GM12878 (cell line): ENCODE results near the gene ACER3. TPM values are rescaled to one million over a fixed set of nuclear protein-coding genes. Genes with fewer than 3 reads are reported as not detected.

ENCODE experiments used
- ATAC-seq: fragments of 200-7000 bp; cut with Tn5 transposase; 3 replicates; pipeline ENCODE4 v1.9.1; 2020; ENCODE audit warnings: mild to moderate bottlenecking, moderate library complexity
- BruUV-seq: library from RNA; stranded (reverse); fragments of 400-500 nt; replicated peaks from 2 replicates; lab custom pipeline; 2021; lab: Mats Ljungman, UMichigan
- CTCF ChIA-PET: fragments of 300-600 bp; sonication (Branson Sonifier 250); formaldehyde crosslinking; extraction: SDS; loops from one replicate; lab custom pipeline; 2021; ENCODE audit warnings: inconsistent platforms; lab: Yijun Ruan, JAX
- POLR2A ChIA-PET: fragments of 350-600 bp; formaldehyde crosslinking; extraction: SDS; loops from one replicate; lab custom pipeline; 2021; ENCODE audit warnings: inconsistent platforms; lab: Charles Lee
- RAD21 ChIA-PET: fragments of 300-600 bp; sonication (Branson Sonifier 250); formaldehyde crosslinking; loops from one replicate; lab custom pipeline; 2023; ENCODE audit warnings: antibody characterized with exemption; ENCODE audit not compliant: unreplicated experiment; lab: Charles Lee
- SMC1A ChIA-PET: fragments of 300-600 bp; sonication (Branson Sonifier 250); formaldehyde crosslinking; loops from one replicate; lab custom pipeline; 2023; ENCODE audit not compliant: unreplicated experiment, uncharacterized antibody; lab: Charles Lee
- DNase-seq: peaks from one replicate; pipeline ENCODE4 v3.0.0-alpha.2; 2011; ENCODE audit warnings: low read depth, low spot score
- FAIRE-seq: peaks from 3 replicates; lab custom pipeline; 2011; peaks lifted over from hg19 to GRCh38; lab: Jason Lieb, UNC
- H2AFZ ChIP-seq: 2 replicates; pipeline ENCODE4 v1.6.0; 2011; ENCODE audit warnings: low read depth, low read length, control low read depth; ENCODE audit not compliant: control insufficient read depth
- H3K27ac ChIP-seq: 2 replicates; pipeline ENCODE4 v1.5.1; 2011; ENCODE audit warnings: control low read depth; ENCODE audit not compliant: control insufficient read depth, insufficient read depth
- H3K27me3 ChIP-seq, 2 experiments: replicated peaks in 1 of 2; 2 replicates each; pipeline versions ENCODE4 v1.6.0 to v1.6.1; 2011; ENCODE audit warnings: low read length in 1 of 2; ENCODE audit not compliant: control insufficient read depth in 2 of 2, insufficient read depth in 2 of 2
- H3K36me3 ChIP-seq, 2 experiments: 2 replicates each; pipeline ENCODE4 v1.5.1; 2011; ENCODE audit warnings: low read length in 1 of 2; ENCODE audit not compliant: control insufficient read depth in 2 of 2, insufficient read depth in 2 of 2
- H3K4me1 ChIP-seq: 2 replicates; pipeline ENCODE4 v1.6.1; 2011; ENCODE audit warnings: mild to moderate bottlenecking, low read length, moderate library complexity, mixed read lengths; ENCODE audit not compliant: control insufficient read depth, insufficient read depth
- H3K4me2 ChIP-seq: 2 replicates; pipeline ENCODE4 v1.6.0; 2011; ENCODE audit warnings: control low read depth; ENCODE audit not compliant: control insufficient read depth, insufficient read depth
- H3K4me3 ChIP-seq: fragments of 200-600 bp; sonication (generic); 2 replicates; pipeline ENCODE4 v1.5.1; 2016
- H3K79me2 ChIP-seq: 2 replicates; pipeline ENCODE4 v1.6.0; 2011; ENCODE audit warnings: low read length; ENCODE audit not compliant: control insufficient read depth, insufficient read depth
- H3K9ac ChIP-seq: 2 replicates; pipeline ENCODE4 v1.8.0; 2011; ENCODE audit warnings: low read length, control low read depth, mixed read lengths; ENCODE audit not compliant: control insufficient read depth, insufficient read depth
- H3K9me3 ChIP-seq: replicated peaks from 3 replicates; pipeline ENCODE4 v1.5.1; 2011; ENCODE audit warnings: mild to moderate bottlenecking, low read length; ENCODE audit not compliant: control insufficient read depth, insufficient read depth
- H4K20me1 ChIP-seq: 2 replicates; pipeline ENCODE4 v1.6.0; 2011; ENCODE audit not compliant: control insufficient read depth, insufficient read depth
- ATF7 ChIP-seq: fragments of 450-650 bp; IDR thresholded peaks from 2 replicates; pipeline ENCODE4 v1.6.1; 2016; ENCODE audit warnings: low read depth, mild to moderate bottlenecking
- BHLHE40 ChIP-seq, 2 experiments: fragments of 450-650 bp in 1 of 2; IDR thresholded peaks; 2 replicates each; pipeline ENCODE4 v1.6.1; 2011 to 2017; ENCODE audit warnings: low read depth in 2 of 2, borderline replicate concordance in 1 of 2, improper control_type of control experiment in 1 of 2, low read length in 1 of 2, mild to moderate bottlenecking in 1 of 2
- RAD51 ChIP-seq: fragments of 450-650 bp; IDR thresholded peaks from 2 replicates; pipeline ENCODE4 v1.6.1; 2016; ENCODE audit warnings: moderate library complexity, mild to moderate bottlenecking, inconsistent platforms
- WGBS: methylation state at CpG from one replicate; pipeline ENCODE4 v1.1.6; 2016; ENCODE audit warnings: low lambda C conversion rate; ENCODE audit not compliant: insufficient replicate concordance, insufficient coverage; ENCODE audit errors: missing lambda C conversion rate; 5-methylcytosine and 5-hydroxymethylcytosine counted together
- in situ Hi-C: fragments of 300-500 bp; cut with MboI; formaldehyde crosslinking; loops from 9 replicates; pipeline ENCODE4 v1.14.3; 2018; ENCODE audit warnings: mixed read lengths
- intact Hi-C: fragments of 100-400 bp; cut with micrococcal nuclease; formaldehyde crosslinking; loops from one replicate; pipeline ENCODE4 v1.14.2; 2022; ENCODE audit not compliant: unreplicated experiment
- polyA plus RNA-seq, 11 experiments: library from polyadenylated mRNA; depleted of rRNA in 4 of 11; unstranded in 6 of 11; stranded (reverse) in 5 of 11; fragments of >200 nt; fragmentation: Nextera tagmentation in 4 of 11; fragmentation: Illumina TruSeq in 1 of 11; extraction: Ambion mirVana in 4 of 11; extraction: Trizol in 1 of 11; gene quantifications; 1 replicate in 1 of 11; 2 replicates in 10 of 11; pipeline versions ENCODE4 v1.2.1 to v1.2.3, GENCODE V29; 2011 to 2016; ENCODE audit warnings: inconsistent platforms in 2 of 11, missing spikeins in 2 of 11, low read depth in 1 of 11
- total RNA-seq, 4 experiments: library from RNA; depleted of rRNA in 3 of 4; stranded (reverse); fragments of >200 nt in 3 of 4; fragmentation: Illumina TruSeq in 1 of 4; extraction: Trizol in 1 of 4; gene quantifications; 2 replicates each; pipeline versions ENCODE4 v1.2.1 to v1.2.3, GENCODE V29; 2013 to 2021
- TF ChIP-seq, protein P1 (sequence below): fragments of 450-650 bp; IDR thresholded peaks from 2 replicates; pipeline ENCODE4 v1.6.1; 2017; ENCODE audit warnings: low read depth, mild to moderate bottlenecking, moderate library complexity

Gene ACER3
- total and polyA plus RNA-seq, 10 of the 15 experiments (the other 5 are each of a cell fraction or from before 2014, with no cell fraction given) = 2.8 to 17.4 (median 10.3) TPM

DNA sequence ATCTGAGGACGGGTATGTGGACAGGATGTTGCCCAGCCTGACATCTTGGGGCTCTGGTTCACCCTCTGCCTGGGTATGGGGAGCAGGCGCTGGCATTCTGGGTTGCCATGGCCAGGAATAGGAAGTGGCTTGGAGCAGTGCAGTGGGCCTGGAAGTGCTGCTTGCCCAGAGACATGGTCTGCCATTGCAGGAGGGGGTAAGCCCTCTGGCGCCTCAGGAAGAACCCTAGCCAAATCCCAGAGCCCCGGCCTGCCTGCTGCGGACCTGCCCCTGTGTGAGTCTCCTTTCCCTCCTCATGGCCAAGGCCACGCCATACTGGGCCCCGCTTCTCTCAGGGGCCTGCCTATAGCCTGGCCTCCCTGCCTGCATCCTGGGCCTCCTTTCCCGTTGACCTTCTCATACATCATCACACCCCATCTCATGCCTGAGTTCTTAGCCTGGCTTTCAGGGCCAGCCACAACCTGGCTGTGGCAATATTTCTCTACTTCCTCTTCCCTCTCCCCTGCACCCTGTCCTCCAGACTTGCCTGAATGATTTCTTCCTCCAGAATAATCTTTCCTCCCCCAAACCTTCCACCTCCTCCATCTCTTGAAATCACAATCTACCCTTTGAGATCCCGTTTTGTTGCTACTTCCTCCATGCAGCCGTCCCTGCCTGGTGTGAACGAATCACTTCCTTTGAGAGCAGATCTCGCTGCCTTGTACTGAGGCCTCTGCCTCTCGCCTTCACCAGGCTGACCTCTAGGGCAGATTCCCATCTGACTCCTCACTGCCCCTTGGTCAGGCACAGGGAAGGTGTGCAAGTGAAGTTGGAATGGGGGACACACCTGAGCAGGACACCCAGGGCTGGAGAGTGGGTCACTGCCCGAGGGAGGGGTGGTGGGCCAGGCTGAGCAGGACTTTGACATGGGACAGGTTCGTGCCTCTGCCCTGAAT, 211.2 kb downstream of the ACER3 start:
- POLR2A ChIA-PET = no interaction called here
- Histone ChIP-seq H3K9me3 (no peaks in the 10 kb centered on the region), H3K4me1 (no peaks in the 10 kb centered on the region), H3K27ac (no peak overlapping the region), H4K20me1 (no peaks in the 10 kb centered on the region), H3K36me3 (no peaks in the 10 kb centered on the region), H3K9ac (no peak overlapping the region), H3K79me2 (no peaks in the 10 kb centered on the region)
- SMC1A ChIA-PET = no interaction called here
- RAD21 ChIA-PET = no interaction called here
- intact Hi-C loops = no loop called here
- DNase-seq (no peak), ATAC-seq (no peak), FAIRE-seq (no peak)
- BruUV-seq = no TSS peak
- WGBS = 34% methylated on average over 15 of the region's 15 CpGs
- in situ Hi-C loops = no loop called here
- TF ChIP-seq, protein P1, sequence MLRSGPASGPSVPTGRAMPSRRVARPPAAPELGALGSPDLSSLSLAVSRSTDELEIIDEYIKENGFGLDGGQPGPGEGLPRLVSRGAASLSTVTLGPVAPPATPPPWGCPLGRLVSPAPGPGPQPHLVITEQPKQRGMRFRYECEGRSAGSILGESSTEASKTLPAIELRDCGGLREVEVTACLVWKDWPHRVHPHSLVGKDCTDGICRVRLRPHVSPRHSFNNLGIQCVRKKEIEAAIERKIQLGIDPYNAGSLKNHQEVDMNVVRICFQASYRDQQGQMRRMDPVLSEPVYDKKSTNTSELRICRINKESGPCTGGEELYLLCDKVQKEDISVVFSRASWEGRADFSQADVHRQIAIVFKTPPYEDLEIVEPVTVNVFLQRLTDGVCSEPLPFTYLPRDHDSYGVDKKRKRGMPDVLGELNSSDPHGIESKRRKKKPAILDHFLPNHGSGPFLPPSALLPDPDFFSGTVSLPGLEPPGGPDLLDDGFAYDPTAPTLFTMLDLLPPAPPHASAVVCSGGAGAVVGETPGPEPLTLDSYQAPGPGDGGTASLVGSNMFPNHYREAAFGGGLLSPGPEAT = no peak
- TF ChIP-seq, all 136 proteins: peak for 0
- no peak overlapping the region for H3K4me3 ChIP-seq
- peaks cover 0 to 1% of the 10 kb centered on the region in 2 experiments; a peak in 2 of 4 replicates for H3K27me3 ChIP-seq
- H2AFZ ChIP-seq = no peak overlapping the region
- CTCF ChIA-PET = no interaction called here
- no peak overlapping the region for H3K4me2 ChIP-seq

- TF ChIP-seq RAD51 = no peak
- no peak for TF ChIP-seq ATF7
- TF ChIP-seq BHLHE40 (IDR thresholded peaks at IDR 0.05; ENCODE audit: borderline replicate concordance in 1 of 2, low read depth in 2 of 2, low read length in 1 of 2) = peak in 1 of 2 experiments; percentile 21; a peak in 1 of 4 replicates
- 28% methylated on average over 8 of the region's 8 CpGs for WGBS
- CTCF ChIA-PET = no interaction called here
- H3K4me1 ChIP-seq = no peaks in the 10 kb centered on the region
- H2AFZ ChIP-seq = no peak overlapping the region
- H3K36me3 ChIP-seq = no peaks in the 10 kb centered on the region
- no peak overlapping the region for H3K9ac ChIP-seq
- no peaks in the 10 kb centered on the region for H3K9me3 ChIP-seq
- no peak overlapping the region for H3K4me3 ChIP-seq
- DNase-seq (no peak), ATAC-seq (peak; percentile 63), FAIRE-seq (no peak)
- H4K20me1 ChIP-seq = no peaks in the 10 kb centered on the region
- H3K79me2 ChIP-seq = no peaks in the 10 kb centered on the region
- in situ Hi-C loops (no loop called here), intact Hi-C loops (no loop called here)
- peaks cover 0 to 1% of the 10 kb centered on the region in 2 experiments; a peak in 2 of 4 replicates for H3K27me3 ChIP-seq
- SMC1A ChIA-PET = interaction anchor here (0.9 kb wide), 1 partner anchor 18 kb away, joined by 4 read pairs; no protein-coding TSS in a partner anchor
- H3K4me2 ChIP-seq = no peak overlapping the region
- no TSS peak for BruUV-seq
- RAD21 ChIA-PET = no interaction called here
- POLR2A ChIA-PET = interaction anchor here (0.6 kb wide), 1 partner anchor 318 kb away, joined by 6 read pairs; no protein-coding TSS in a partner anchor
- no peak overlapping the region for H3K27ac ChIP-seq
Observed at GRCh38 chr11:77072851-77073327, 212.2 kb downstream of the ACER3 start.
